Osteoblast (primary cell): ENCODE measurements around the gene MALT1. TPM values are rescaled to one million over a fixed set of nuclear protein-coding genes. Genes with fewer than 3 reads are reported as not detected.
"Not testable (repeated sequence)": the region's sequence is repeated elsewhere in the genome, so short reads cannot be mapped to it uniquely, and the experiment has no call there.

ENCODE experiments used
- DNase-seq: peaks from one replicate; pipeline ENCODE4 v3.0.0; 2011; ENCODE audit warnings: low spot score, mixed read lengths; ENCODE audit not compliant: insufficient read length; ENCODE audit errors: missing footprints
- H2AFZ ChIP-seq: 2 replicates; pipeline ENCODE4 v1.6.0; 2011; ENCODE audit warnings: mild to moderate bottlenecking, low read length
- H3K27ac ChIP-seq: 2 replicates; pipeline ENCODE4 v1.5.1; 2011; ENCODE audit warnings: mild to moderate bottlenecking, low read depth, low read length, moderate library complexity
- H3K27me3 ChIP-seq: 2 replicates; pipeline ENCODE4 v1.6.0; 2012; ENCODE audit warnings: mild to moderate bottlenecking, control low read depth, inconsistent platforms, low read length, moderate library complexity; ENCODE audit not compliant: insufficient read depth
- H3K36me3 ChIP-seq: 2 replicates; pipeline ENCODE4 v1.5.1; 2011; ENCODE audit warnings: mild to moderate bottlenecking, low read length, control low read depth, moderate library complexity; ENCODE audit not compliant: insufficient read depth
- H3K4me1 ChIP-seq: 2 replicates; pipeline ENCODE4 v1.5.1; 2011; ENCODE audit warnings: mild to moderate bottlenecking, low read length, control low read depth, moderate library complexity; ENCODE audit not compliant: insufficient read depth
- H3K4me2 ChIP-seq: 2 replicates; pipeline ENCODE4 v1.6.0; 2011; ENCODE audit warnings: mild to moderate bottlenecking, low read length; ENCODE audit not compliant: insufficient read depth
- H3K4me3 ChIP-seq: fragments of 200-600 bp; sonication (generic); 3 replicates; pipeline ENCODE4 v1.5.1; 2012; ENCODE audit warnings: mild to moderate bottlenecking, low read length, inconsistent platforms; ENCODE audit not compliant: insufficient read depth
- H3K79me2 ChIP-seq: 2 replicates; pipeline ENCODE4 v1.6.0; 2012; ENCODE audit warnings: mild to moderate bottlenecking, low read length, control low read depth, inconsistent platforms; ENCODE audit not compliant: insufficient read depth
- H3K9me3 ChIP-seq: 2 replicates; pipeline ENCODE4 v1.5.1; 2011; ENCODE audit warnings: low read depth, low read length, control low read depth
- H4K20me1 ChIP-seq: 2 replicates; pipeline ENCODE4 v1.6.0; 2012; ENCODE audit warnings: mild to moderate bottlenecking, low read length, control low read depth; ENCODE audit not compliant: insufficient read depth
- CTCF ChIP-seq: IDR thresholded peaks from 2 replicates; pipeline ENCODE4 v1.5.1; 2011; ENCODE audit warnings: mild to moderate bottlenecking, low read depth, low read length, moderate library complexity; ENCODE audit errors: extremely low read depth
- total RNA-seq: library from RNA; depleted of rRNA; stranded (reverse); fragments of >200 nt; gene quantifications from 2 replicates; pipeline ENCODE4 v1.2.3, GENCODE V29; 2012

Gene MALT1
- total RNA-seq, 1 donor, result 55.7 TPM

- H3K27ac ChIP-seq, result no peak overlapping the region
- peaks cover 17% of the 10 kb centered on the region for H3K4me1 ChIP-seq
- no peak overlapping the region for H2AFZ ChIP-seq
- H4K20me1 ChIP-seq, result no peaks in the 10 kb centered on the region
- peak; percentile 79 for DNase-seq
- no peaks in the 10 kb centered on the region for H3K27me3 ChIP-seq
- no peaks in the 10 kb centered on the region for H3K9me3 ChIP-seq
- H3K36me3 ChIP-seq, result peaks cover 4% of the 10 kb centered on the region
- H3K4me2 ChIP-seq, result no peak overlapping the region
- no peak overlapping the region for H3K4me3 ChIP-seq
- no peak for TF ChIP-seq CTCF
- no peaks in the 10 kb centered on the region for H3K79me2 ChIP-seq
Measured at GRCh38 chr18:58756596-58757240, 85.5 kb downstream of the MALT1 start.

- not testable (repeated sequence) for DNase-seq, H3K4me3 ChIP-seq, H3K36me3 ChIP-seq, H2AFZ ChIP-seq, H3K27me3 ChIP-seq, H3K4me2 ChIP-seq, H3K9me3 ChIP-seq, H4K20me1 ChIP-seq, H3K27ac ChIP-seq, H3K79me2 ChIP-seq
- H3K4me1 ChIP-seq, result peaks cover 17% of the 10 kb centered on the region
Measured at GRCh38 chr18:58757351-58757750, 86.1 kb downstream of the MALT1 start.

GRCh38 chr18:58758046-58758445 lies 86.8 kb downstream of the MALT1 start:
- Histone ChIP-seq H3K4me3 (no peak overlapping the region), H4K20me1 (no peaks in the 10 kb centered on the region), H3K79me2 (no peaks in the 10 kb centered on the region), H3K4me2 (no peak overlapping the region), H2AFZ (no peak overlapping the region), H3K36me3 (no peaks in the 10 kb centered on the region), H3K9me3 (no peaks in the 10 kb centered on the region), H3K27me3 (peaks cover 5% of the 10 kb centered on the region), H3K27ac (no peak overlapping the region), H3K4me1 (peaks cover 17% of the 10 kb centered on the region)
- TF ChIP-seq CTCF, result no peak
- no peak for DNase-seq

- H3K27me3 ChIP-seq, result peaks cover 6% of the 10 kb centered on the region
- H3K9me3 ChIP-seq, result no peaks in the 10 kb centered on the region
- no peak overlapping the region for H3K27ac ChIP-seq
- no peaks in the 10 kb centered on the region for H3K36me3 ChIP-seq
- no peak overlapping the region for H2AFZ ChIP-seq
- no peaks in the 10 kb centered on the region for H3K79me2 ChIP-seq
- no peaks in the 10 kb centered on the region for H4K20me1 ChIP-seq
- no peak overlapping the region for H3K4me3 ChIP-seq
- H3K4me2 ChIP-seq, result no peak overlapping the region
- H3K4me1 ChIP-seq, result peaks cover 12% of the 10 kb centered on the region
- no peak for DNase-seq
- TF ChIP-seq CTCF, result no peak
Measured at GRCh38 chr18:58758606-58759005, 87.3 kb downstream of the MALT1 start.
